HG03439 (cell line): Measurements from ENCODE around the gene SPTBN4.
"Not testable (repeated sequence)": the region's sequence is repeated elsewhere in the genome, so short reads cannot be mapped to it uniquely, and the experiment has no call there.

Experiments
- ATAC-seq: cut with Tn5 transposase; IDR thresholded peaks from one replicate; pipeline ENCODE4 v1.9.1; 2021; ENCODE audit warnings: mild to moderate bottlenecking, moderate library complexity; ENCODE audit not compliant: unreplicated experiment

The SPTBN4 gene

DNA sequence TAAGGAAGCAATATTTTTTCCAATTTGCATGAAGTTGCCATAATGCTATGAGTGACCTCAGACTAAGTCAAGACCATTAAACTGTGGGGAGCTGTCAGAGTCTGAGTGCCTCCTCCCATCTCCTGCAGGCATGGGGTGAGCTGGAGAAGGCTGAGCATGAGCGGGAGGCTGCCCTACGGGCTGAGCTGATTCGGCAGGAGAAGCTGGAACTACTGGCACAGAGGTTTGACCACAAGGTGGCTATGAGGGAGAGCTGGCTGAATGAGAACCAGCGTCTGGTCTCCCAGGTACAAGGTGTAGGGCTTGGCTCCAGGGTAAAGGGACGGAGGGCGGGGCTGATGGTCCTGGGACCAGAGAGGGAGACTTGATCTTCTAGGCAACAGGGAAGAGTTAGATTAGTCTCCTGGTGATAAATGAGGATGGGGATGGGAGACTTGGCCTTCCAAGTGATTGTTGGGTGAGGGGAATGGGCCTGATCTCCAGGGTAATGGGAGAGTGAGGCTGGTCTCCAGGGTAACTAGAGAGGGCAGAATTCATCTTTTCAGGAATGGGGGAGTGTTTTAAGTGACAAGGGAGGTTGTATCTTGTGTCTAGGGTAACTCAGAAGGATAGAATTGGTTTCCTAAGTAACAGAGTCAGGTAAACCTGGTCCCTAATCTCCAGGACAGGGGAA lies 36.0 kb downstream of the SPTBN4 start:
- no peak for ATAC-seq

DNA sequence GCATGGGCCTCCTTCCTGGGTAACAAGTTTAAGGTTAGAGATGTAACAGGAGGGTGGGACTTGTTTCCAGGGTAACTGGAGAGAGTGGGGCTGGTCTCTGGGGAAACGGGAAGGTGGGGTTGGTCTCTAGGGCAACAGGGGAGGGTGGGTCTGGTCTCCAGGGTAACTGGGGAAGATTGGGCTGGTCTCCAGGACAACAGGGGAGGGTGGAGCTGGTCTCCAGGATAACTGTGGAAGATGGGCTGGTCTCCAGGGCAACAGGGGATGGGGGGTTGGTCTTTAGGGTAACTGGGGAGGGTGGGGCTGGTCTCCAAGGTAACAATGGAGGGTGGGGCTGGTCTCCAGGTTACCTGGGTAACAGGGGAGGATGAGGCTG lies 36.5 kb downstream of the SPTBN4 start:
- ATAC-seq = no peak

DNA sequence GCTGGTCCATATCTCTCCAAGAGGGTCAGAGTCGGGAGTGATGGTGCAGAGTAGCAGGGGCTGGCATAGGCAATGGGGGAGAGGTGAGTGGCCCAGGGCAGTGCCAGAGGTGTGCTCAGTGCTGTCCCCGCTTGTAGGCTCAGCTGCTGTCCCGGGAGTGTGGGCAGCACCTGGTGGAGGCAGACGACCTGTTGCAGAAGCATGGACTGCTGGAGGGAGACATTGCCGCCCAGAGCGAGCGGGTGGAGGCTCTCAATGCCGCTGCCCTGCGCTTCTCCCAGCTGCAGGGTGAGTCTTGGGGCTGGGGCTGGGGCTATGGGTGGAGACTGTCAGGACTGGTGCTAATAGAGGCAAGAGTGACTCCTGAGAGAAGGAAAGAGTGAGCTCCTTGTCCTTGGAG lies 39.3 kb downstream of the SPTBN4 start:
- no peak for ATAC-seq

DNA sequence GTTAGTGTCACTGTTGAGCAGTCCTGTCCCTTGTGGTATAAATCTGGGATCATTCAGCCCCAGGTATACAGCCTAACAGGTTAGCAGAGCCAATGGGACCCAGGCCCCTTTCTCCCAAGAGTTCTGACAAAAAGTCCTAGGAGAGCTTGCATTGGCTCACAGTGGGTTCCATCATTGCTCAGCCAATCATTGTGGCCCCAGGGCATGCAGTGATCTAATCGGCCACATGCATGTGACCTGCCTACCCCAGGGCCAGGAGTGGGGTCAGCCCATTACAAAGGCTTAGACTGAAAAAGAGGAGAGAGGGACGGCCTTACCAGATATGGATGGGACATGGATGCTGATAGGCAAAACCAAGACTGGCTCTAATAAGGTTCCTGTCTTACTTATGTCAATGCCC lies 41.1 kb downstream of the SPTBN4 start:
- no peak for ATAC-seq

DNA sequence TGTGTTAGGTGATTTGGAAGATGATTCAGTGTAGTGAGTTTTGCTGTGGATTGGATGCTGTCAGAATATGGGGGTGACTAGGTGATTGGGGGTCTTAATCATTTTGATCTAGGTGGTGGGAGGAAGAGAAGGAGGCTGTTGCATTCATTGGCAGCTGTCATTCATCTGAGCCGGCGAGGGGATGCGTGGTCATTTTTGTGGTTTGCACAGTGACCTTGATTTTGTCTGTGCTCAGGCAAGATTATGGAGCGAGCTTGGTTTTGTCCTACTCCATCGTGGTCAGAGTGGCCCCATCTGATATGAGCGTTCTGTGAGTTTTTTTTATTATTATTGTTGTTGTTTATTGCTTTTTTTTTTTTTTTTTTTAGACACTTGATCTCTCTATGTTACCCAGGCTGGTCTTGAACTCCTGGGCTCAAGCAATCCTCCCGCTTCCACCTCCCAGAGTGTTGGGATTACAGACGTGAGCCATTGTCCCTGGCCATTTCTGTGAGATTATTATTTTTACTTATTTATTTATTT lies 42.0 kb downstream of the SPTBN4 start:
- ATAC-seq = no peak

DNA sequence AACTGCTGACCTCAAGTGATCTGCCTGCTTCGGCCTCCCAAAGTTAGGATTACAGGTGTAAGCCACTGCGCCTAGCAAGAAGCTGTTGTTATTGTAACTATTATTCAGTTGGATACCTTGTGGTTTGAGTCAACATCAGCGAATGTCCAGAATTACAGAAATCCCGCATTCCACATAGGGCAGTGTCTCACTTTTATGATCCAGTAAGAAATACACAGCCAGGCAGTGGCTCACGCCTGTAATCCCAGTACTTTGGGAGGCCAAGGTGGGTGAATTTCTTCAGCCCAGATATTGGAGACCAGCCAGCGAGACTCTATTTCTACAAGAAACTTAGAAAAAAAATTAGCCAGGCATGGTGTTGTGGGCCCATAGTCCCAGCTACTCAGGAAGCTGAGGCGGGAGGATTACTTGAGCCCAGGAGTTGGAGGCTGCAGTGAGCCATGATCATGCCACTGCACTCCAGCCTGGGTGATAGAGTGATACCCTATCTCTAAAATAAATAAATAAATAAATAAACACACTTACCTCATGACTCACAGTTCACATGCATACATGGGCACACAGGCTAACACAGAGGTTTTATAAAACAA lies 43.8 kb downstream of the SPTBN4 start:
- no peak for ATAC-seq

DNA sequence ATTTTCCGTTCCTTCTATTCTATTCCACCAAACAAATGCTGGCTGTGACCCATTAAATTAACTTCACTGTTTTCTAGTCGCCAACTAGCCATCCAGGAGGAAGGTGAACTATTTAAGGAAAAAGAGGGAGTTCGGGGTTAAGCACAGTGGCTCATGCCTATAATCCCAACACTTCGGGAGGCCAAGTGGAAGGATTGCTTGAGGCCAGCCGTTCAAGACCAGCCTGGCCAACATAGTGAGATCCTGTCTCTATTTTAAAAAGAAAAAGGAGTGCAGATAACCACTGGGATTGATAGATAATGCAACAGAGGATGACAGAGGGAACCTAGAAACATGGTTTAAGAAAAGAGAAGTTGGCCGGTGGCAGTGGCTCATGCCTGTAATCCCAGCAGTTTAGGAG lies 44.7 kb downstream of the SPTBN4 start:
- no peak for ATAC-seq

DNA sequence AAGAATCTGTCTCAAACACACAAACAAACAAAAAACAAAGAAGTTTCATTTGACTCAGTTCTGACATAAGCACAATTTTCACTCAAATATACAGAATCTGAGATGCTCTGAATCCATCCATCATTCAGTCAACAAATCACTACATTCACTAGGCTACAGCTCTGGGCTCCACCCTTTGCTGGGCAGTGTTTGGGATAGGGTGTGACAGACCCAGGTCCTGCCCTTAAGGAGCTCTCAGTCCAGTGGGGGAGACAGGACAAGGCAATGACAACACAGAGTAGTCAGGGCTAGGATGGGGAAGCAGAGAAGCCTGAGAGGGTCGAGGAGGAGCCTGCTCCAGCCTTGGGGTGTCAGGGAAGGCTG lies 45.3 kb downstream of the SPTBN4 start:
- ATAC-seq = no peak

DNA sequence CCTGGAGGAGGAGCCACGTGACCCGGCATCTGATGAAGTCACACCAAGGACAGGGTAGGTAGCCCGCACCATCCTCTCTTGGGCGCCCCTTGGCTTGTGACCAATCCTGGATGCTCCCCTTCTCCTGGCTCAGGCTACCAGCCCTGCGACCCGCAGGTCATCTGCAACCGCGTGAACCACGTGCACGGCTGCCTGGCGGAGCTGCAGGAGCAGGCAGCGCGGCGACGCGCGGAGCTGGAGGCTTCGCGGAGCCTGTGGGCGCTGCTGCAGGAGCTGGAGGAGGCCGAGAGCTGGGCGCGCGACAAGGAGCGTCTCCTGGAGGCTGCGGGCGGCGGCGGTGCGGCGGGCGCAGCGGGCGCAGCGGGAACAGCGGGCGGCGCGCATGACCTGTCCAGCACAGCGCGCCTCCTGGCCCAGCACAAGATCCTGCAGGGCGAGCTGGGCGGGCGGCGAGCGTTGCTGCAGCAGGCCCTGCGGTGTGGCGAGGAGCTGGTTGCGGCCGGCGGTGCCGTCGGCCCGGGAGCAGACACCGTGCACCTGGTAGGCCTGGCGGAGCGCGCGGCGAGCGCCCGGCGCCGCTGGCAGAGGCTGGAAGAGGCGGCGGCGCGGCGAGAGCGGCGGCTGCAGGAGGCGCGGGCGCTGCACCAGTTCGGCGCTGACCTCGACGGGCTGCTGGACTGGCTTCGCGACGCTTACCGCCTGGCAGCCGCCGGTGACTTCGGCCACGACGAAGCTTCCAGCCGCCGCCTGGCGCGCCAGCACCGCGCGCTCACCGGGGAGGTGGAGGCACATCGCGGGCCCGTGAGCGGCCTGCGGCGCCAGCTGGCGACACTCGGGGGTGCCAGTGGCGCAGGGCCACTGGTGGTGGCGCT lies 45.9 kb downstream of the SPTBN4 start:
- no peak for ATAC-seq

DNA sequence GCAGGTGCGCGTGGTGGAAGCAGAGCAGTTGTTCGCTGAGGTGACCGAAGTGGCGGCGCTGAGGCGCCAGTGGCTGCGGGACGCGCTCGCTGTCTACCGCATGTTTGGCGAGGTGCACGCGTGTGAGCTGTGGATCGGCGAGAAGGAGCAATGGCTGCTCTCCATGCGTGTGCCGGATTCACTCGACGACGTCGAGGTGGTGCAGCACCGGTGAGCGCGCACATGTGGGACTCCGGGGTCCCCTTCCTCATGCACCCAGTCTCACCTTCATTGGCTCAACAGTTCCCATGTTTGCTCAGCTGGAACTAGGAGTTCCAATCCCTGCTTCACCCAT lies 46.5 kb downstream of the SPTBN4 start:
- ATAC-seq = no peak

DNA sequence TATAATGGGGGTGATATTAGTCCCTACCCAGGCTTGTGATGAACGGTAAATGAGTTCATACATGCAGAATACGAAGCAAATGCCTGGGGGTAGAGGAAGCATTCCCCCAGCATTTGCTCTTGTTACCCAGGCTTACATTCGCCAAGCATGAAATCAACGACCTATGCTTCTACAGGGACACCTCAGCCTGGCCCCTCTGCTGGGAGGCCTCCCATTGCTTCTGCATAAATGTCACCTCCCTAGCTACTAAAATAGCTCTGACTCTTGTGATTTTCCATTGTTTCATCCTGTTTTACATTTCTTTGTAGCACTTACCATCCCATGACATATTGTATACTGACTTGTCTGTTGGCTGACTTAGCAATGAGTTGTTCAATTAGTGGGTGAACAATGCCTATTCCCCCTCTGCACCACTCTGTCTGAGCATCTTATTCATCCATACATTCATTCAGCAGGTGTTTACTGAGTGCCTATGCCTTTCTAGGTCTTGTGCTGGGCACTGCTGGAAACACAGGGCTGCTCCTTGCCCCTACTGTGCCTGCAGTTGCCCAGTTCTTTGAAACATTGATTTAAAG lies 47.0 kb downstream of the SPTBN4 start:
- no peak for ATAC-seq

DNA sequence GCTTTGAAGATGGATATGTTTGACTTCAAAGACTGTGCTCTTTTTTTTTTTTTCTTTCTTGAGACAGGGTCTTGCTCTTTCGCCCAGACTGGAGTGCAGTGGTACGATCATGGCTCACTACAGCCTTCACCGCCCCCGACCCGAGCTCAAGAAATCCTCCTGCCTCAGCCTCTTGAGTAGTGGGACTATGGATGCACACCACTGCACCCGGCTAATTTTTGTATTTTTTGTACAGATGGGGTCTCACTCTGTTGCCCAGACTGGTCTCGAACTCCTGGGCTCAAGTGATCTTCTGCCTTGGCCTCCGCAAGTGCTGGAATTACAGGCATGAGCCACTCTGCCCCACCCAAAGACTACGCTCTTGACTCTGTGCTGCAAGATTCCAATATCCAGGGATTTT lies 50.4 kb downstream of the SPTBN4 start:
- no peak for ATAC-seq

DNA sequence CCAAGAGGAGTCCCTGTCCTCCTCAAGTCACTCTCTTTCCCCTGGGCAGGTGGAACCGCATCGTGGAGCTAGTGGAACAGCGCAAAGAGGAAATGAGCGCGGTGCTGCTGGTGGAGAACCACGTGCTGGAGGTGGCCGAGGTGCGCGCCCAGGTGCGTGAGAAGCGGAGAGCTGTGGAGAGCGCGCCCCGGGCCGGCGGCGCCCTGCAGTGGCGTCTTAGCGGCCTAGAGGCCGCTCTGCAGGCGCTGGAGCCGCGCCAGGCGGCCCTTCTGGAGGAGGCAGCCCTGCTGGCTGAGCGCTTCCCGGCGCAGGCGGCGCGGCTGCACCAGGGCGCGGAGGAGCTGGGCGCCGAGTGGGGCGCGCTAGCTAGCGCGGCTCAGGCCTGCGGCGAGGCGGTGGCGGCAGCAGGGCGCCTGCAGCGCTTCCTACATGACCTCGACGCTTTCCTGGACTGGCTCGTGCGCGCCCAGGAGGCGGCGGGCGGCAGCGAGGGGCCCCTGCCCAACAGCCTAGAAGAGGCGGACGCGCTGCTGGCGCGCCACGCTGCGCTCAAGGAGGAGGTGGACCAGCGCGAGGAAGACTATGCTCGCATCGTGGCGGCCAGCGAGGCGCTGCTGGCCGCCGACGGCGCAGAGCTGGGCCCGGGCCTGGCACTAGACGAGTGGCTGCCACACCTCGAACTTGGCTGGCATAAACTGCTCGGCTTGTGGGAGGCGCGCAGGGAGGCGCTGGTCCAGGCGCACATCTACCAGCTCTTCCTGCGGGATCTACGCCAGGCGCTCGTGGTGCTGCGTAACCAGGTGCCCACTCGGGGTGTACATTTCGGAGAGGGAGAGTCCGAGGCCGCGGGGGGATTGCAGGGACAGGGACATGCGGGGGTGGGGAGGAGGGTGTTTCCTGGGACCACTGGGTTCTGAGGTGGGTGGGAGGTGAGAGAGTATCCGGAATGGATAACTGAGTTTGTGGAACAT lies 52.8 kb downstream of the SPTBN4 start:
- no peak for ATAC-seq

DNA sequence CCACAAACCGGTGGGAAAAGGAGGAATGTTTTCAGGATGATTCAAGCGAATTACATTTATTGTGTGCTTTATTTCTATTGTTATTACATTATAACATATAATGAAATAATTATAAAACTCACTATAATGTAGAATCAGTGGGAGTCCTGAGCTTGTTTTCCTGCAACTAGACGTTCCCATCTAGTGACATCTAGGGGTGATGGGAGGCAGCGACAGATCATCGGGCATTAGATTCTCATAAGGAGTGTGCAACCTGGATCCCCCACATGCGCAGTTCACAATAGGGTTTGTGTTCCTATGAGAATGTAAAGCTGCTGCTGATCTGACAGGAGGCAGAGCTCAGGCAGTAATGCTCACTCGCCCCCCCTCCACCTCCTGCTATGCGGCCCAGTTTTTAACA lies 54.5 kb downstream of the SPTBN4 start:
- ATAC-seq = no peak

DNA sequence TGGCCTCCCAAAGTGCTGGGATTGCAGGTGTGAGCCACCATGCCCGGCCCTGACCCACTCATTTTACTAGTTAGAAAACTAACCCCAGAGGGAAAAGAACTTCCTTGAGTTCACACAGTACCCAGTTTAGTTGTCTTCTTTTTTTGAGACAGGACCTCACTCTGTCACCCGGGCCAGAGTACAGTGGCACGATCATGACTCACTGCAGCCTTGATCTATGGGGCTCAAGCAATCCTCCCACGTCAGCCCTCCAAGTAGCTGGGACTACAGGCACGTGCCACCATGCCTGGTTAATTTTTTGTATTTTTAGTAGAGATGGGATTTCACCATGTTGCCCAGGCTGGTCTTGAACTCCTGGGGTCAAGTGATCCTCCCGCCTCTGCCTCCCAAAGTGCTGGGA lies 55.1 kb downstream of the SPTBN4 start:
- ATAC-seq = not testable (repeated sequence)

DNA sequence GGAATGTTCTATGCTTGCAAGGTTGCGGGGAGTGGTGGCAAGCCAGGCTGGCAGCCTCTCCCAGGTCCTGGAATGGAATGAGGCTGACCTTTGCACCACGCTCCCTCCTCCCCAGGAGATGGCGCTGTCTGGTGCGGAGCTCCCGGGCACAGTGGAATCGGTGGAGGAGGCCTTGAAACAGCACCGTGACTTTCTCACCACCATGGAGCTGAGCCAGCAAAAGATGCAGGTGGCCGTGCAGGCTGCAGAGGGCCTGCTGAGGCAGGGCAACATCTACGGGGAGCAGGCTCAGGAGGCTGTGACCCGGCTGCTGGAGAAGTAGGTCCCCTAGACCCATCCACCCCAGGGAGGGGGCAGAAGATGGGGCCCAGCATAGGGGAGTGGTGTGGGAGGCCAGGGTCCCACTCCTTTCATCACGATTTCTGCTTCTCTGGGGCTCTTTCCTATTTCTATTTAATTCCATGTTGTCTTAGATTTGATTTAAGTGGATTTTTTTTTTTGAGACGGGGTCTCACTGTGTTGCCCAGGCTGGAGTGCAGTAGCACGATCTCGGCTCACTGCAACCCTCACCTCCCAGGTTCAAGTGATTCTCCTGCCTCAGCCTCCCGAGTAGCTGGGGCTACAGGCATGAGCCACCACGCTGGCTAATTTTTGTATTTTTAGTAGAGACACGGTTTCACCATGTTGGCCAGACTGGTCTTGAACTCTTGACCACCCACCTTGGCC lies 56.7 kb downstream of the SPTBN4 start:
- no peak for ATAC-seq

DNA sequence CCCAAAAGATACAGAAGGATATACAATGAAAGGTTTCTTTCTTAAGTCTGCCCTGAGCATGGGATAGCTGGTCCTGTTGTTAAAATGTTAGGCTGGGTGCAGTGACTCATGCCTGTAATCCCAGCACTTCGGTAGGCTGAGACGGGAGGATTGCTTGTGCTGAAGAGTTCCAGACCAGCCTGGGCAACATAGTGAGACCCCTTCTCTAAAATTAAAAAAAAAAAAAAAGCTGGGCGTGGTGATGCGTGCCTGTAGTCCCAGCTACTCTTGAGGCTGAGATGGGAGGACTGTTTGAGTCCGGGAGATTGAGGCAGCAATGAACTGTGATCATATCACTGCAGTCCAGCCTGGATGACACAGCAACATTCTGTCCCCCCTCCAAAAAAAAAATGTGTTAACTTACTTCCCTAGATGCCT lies 57.3 kb downstream of the SPTBN4 start:
- no peak for ATAC-seq

DNA sequence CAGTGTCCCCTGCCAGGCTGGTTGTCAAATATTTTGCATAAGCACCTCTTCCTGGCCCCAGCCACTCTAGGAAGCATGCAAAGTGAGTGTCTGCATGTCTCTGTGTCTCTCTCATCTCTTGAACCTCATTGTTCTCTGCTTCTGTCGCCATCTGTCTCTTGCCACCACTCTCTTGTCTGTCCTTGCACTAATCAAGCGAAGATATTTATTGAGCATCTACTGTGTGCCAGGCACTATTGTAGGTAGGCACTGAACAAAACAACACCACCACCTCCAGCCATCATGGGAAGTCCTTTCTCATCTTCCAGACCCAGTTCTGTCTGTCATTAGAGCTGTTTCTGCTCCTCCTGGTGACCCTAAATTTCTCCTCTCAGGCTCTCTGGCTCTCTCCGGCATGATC lies 57.9 kb downstream of the SPTBN4 start:
- no peak for ATAC-seq

DNA sequence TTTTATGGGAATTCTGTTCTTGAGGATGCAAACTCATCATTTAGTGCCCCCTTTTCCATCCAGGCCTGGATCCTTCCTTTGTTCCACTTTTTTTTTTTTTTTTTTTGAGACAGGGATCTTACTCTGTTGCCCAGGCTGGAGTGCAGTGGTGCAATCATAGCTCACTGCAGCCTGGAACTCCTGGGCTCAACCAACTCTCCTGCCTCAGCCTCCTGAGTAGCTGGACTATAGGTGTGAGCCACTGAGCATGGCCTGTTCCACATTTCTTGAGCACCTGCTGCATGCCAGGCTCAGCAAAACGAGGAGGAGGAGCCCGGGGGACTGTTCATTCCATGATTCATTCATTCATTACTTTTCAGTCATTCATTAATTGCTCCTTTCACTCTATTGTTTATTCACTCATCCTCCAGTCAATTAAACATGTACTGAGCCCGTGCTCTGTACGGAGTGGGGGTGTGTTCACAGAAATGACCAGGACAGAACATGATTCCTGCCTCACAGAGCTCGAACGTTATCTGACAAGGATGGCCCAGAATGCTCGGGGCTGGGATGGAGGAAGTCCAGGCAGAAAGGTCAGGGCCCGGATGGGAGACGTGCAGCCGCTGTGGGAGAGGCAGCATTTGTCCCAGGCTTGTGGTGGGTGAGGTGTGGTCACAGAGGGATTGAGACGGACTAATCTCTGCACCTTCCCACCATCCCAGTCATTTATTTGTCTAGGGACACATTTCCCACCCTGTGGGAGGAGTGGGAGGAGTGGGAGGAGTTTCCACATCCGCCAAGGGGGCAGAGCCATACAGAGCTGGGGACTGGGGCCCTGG lies 58.6 kb downstream of the SPTBN4 start:
- ATAC-seq = no peak
